NCI-H345 (cell line): ENCODE measurements around the gene SYNJ2.
"Not testable (repeated sequence)": the region's sequence is repeated elsewhere in the genome, so short reads cannot be mapped to it uniquely, and the experiment has no call there.

ENCODE experiments used
- DNase-seq: peaks from one replicate; lab custom pipeline; 2025; lab: John Stamatoyannopoulos, UW

Gene SYNJ2

DNA sequence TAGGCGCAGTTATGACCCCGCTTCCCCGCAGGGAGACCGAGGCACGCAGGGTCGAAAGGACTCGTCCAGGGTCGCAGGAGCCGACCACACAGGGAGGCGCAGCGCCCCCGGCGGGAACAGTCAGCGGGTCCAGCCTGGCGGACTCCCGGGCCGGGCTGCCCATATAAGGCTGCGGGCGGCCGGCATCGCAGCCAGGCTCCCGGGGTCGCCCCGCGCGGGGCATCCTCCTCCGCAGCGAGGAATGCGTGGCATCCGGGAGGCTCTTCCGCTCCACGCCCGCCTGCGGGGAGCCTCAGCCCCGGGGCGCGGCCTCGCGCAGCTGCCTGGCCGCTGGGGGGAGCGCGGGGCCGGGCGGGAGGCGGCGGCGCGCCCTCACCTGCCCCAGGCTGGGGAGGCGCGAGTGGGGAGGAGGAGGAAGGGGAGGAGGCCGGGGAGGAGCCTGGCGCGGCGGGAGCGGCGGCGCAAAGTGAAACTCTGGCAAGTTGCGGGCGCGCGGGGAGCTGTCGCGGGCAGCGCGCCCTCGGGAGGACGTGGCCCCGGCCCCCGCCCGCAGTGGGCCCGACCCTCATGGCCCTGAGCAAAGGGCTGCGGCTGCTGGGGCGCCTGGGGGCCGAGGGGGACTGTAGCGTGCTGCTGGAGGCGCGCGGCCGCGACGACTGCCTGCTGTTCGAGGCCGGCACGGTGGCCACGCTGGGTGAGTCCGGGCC lies at the start of gene SYNJ2:
Gene SYNJ2 (plus strand): TSS at position 469 of the 707 bp plus-strand sequence. CDS start 99 bp downstream, at position 568.
- DNase-seq, result peak; percentile 77

- no peak for DNase-seq
Measured at GRCh38 chr6:157935786-157936185, 45.9 kb upstream of the SYNJ2 start.

DNA sequence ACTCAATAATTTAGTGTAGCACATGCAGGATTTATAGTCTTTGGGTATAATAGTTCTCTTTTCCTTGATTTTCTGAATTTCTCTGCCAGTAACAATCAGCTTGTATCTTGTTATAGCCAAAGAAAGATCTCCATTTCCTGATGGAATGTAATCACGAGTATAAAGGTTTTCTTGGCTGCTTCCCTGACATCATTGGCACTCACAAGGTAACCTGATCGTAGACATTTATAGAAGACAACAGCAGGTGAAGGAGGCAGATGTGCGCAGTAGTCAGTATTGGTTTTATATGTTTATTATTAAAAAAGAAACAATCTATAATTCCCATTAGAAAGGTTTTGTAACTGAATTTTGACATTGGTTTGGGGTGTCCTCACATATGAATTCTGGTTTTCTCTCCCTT lies 44.3 kb upstream of the SYNJ2 start:
- DNase-seq, result no peak

DNA sequence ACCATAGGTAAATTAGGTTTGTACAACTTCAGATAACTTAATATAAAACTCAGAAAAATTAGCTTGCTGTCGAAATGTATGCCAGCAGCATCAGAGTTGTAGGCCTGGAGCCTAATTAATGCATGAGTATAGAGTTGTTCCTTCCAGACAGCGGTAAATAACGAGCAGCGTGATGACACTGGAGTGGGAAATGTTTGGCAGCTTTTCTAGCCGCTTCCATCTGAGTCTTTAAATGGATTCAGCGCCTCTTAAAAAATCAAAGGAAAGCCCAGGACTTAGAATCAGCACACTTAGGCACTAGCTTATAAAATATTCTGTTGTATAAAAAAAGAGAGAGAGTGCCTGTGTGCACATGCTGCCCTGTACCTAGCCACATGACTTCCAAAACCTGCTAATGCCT lies 43.7 kb upstream of the SYNJ2 start:
- DNase-seq, result no peak

DNA sequence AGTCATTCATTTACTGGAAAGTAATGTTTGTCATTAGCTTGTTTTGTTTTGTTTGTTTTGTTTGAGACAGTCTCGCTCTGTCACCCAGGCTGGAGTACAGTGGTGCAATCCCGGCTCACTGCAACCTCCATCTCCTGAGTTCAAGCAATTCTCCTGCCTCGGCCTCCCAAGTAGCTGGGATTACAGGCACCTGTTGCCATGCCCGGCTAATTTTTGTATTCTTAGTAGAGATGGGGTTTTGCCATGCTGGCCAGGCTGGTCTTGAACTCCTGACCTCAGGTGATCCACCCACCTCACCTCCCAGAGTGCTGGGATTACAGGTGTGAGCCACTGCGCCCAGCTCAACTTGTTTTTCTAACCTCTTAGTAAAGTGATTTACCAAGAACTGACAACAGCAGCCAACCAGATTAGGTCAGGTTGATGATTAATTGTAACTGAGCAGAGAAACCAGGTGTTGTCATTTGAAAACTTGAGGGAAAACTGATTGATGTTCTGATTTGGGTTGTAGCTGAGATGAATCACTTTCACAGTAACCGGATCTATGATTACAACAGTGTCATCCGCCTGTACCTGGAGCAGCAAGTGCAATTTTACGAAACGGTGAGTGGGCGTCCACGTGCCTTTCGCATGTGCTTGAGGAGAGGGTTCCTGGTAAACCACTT lies 41.2 kb upstream of the SYNJ2 start:
- DNase-seq, result not testable (repeated sequence)

DNA sequence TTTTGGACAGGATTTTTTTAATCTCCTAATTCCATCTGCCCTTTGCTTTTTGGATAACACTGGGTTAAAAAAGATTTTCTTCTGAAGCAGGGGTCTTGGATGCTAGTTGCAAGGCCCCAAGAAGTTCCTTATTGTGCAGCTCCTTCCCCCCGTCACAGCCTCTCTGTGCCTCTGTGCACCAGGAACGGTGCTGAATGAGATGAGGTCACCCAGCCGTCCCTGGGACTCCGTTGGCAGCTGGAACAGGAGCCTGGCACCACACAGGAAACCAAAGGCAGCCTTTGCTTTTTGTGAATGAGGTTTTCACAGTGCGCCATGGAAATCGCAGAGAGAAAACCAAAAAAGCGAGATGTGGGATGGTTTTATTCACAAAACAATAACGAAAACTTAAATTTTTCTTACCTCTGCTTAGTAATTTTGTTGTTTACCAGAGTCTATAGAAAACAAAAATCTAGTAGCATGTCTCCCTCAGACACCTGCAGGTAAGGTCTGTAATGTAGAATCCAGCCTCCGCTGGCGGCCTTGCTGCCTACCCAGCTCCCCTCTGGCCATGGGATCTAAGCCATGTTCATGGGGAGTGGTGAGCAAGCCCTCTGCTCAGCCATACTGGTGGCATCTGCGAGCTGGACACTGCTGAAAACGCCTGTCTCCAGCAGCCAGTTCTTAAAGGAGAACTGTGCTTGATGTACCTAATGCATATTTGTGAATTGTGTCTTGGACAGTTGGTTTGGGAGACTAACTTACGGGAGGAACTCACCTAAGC lies 40.4 kb upstream of the SYNJ2 start:
- DNase-seq, result no peak

DNA sequence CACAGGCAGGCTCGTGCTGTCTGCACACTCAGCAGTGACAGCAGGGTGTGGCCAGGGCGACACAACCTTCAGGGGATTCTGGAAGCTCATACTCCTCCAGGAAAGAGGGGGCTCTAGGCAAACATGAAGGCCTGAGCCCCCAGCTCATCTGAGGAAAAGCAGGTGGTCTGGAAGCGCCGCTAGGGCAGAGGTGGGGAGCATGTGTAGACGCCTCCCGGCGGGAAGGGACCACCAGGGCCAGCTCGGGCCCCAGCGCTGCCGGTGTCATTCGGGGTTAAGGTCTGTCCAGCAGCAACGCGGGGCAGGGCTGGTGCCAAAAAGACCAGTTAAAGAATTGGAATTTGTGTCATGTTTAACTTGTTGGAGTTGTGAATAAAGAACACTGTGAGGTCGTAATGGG lies 39.3 kb upstream of the SYNJ2 start:
- no peak for DNase-seq

DNA sequence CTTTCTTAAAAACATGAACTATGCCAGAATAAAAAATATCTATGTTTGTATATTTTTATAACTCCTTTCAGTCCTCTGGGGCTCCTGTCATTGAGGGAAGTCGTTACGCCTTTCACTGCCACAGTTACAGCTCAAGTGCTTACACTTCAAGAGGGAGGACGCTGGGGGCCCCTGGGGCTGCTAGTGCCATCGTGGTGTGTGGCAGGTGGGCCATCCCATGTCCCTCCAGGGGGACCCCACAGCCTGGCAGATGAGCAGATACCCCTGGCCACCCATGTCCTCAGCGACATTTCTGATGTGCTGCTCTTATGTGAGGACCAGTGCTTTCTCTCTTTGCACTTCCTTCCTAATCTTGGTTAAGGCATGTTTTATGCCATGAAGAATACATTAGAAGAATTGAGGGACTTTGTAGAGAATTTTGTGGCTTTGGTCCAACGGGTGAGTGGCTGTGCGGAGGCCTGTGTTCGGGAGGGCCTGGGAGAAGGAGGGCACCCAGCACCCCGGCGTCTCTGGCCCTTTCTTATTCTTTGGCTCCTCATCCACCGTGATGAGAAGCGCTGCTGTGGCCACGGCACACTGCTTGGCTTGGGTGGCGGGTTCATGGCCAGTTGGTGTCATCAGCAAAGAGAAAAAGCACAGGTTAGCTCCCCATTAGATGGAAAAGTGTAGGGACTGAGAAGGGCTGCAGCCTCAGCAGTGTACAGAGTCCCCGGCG lies 38.3 kb upstream of the SYNJ2 start:
- no peak for DNase-seq

DNA sequence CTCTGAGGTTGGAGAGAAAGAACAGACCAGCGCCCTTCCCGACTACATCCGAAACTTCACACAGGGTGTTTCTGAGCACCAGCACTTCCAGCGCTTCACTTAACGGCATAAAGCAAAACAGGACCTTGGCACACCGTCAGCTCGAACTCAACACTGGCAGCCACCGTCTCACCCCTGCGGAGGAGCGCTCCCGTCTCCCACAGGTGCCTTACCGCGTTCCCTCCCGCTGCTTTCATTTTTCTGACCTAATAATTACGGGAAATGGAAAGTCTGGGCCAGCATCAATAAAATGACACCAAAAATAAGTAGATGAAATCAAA lies 37.7 kb upstream of the SYNJ2 start:
- DNase-seq, result no peak

GRCh38 chr6:157944983-157945931 lies 36.4 kb upstream of the SYNJ2 start:
- no peak for DNase-seq

DNA sequence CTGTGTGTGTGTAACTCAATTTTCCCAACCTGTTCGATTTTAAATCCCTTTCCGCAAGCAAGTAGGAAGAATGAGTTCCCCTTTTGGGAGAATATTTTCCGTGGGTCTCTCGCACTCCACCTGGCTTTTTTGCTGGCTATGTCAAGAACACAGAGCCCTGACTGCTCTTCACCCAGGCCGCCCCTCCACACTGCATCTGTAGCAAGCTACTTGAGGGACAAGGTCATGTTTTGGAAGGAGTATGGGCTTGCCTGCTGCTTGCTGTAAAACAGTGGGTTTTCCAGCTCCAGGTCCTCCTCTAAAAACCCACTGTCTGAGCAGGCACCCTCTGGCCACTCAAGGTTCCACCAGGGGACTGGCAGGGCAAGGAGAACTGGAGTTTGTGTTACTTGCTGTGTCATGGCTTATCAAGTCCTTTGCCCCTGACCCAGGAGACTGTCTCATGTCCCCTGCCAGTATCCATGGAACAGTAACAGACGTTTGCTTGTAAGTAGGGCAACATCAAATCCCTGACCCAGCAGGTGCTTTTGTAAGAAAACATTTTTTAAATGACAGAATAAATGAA lies 35.5 kb upstream of the SYNJ2 start:
- DNase-seq, result no peak

- no peak for DNase-seq
Measured at GRCh38 chr6:157946865-157947532, 34.7 kb upstream of the SYNJ2 start.

- DNase-seq, result not testable (repeated sequence)
Measured at GRCh38 chr6:157950899-157951298, 30.8 kb upstream of the SYNJ2 start.

GRCh38 chr6:157951828-157952227 lies 29.8 kb upstream of the SYNJ2 start:
- no peak for DNase-seq

- no peak for DNase-seq
Measured at GRCh38 chr6:157952861-157953351, 28.8 kb upstream of the SYNJ2 start.

GRCh38 chr6:157953580-157954091 lies 28.0 kb upstream of the SYNJ2 start:
- DNase-seq, result no peak

DNA sequence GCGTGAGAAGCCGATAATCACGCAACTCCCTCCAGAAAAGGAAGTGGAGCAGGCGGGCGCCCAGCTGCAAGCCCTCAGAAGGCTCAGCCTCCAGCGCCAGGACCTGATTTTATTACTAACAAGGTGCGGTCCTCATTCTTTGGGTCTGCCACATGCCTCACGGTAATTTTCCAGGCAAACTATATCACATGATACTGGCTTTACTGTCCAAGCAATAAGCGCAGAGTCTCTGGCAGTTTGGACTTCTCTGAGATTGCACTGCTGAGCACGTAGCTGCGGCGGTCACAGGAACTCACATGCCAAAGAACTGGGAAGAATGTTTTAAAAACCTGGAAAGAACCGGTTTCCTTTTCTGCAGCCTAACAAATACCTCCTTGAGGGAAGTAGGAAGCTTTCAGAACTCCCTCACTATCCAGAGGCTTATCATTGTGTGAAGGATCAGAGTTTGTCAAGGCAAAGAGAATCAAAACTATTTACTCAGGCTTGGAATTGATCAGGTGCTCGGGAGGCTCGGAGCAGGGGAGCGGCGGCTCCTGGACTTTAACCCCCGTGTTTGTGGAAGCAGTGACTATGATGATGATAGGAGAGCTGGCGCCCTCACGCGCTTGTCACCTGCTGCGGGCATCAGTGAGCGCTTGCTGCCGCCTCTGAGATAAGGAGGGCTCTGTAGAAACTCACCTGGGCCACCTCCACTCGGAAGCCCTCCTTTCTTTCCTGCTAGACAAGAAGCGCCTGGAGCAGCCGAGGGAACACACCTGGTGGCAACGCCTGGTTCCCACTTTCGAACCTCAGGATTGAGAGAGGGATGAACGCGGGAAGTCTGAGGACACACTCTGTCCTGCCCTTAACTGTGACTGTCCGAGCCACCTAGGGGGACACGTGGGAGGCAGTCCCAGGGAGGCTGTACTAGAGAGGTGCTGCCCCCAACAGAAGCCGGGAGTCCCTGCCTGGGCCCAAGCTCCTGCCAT lies 27.2 kb upstream of the SYNJ2 start:
- no peak for DNase-seq

DNA sequence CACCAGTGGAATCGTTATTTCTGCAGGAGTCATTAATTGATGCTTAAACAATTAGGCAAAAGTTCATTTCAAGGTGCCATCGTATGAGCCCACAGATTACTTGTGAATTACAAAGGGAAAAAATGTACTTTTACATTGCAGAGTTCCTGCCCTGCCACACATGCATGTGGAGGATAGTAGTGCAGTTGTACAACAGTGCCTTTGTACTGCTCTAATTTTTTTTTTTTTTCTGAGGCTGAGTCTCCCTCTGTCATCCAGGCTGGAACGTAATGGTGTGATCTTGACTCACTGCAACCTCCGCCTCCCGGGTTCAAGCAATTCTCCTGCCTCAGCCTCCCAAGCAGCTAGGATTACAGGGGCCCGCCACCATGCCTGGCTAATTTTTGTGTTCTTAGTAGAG lies 26.0 kb upstream of the SYNJ2 start:
- DNase-seq, result no peak

- no peak for DNase-seq
Measured at GRCh38 chr6:157956171-157956730, 25.4 kb upstream of the SYNJ2 start.
